Activated T-helper 17 cell treated with anti-CD3 and anti-CD28 coated beads, Interleukin-2, amount 50 U/mL, for 72 hours (primary cell): ENCODE data around the gene APBB1. TPM values are rescaled to one million over a fixed set of nuclear protein-coding genes. Genes with fewer than 3 reads are reported as not detected.
A peak's percentile ranks its signal among the peaks of the same experiment; 100 is the strongest.

Experiments
- ATAC-seq: fragments of 150-1000 bp; cut with Tn5 transposase; replicated peaks from 2 replicates; pipeline ENCODE4 v1.10.0; 2021; ENCODE audit warnings: mild to moderate bottlenecking, moderate library complexity
- H3K27ac Mint-ChIP-seq: one replicate; pipeline ENCODE4 v1.8.0; 2022; ENCODE audit warnings: mixed read lengths
- H3K27me3 Mint-ChIP-seq: one replicate; pipeline ENCODE4 v1.8.0; 2022; ENCODE audit warnings: mixed read lengths
- H3K36me3 Mint-ChIP-seq: one replicate; pipeline ENCODE4 v1.8.0; 2022; ENCODE audit warnings: low read depth, mild to moderate bottlenecking, mixed read lengths
- H3K4me1 Mint-ChIP-seq: one replicate; pipeline ENCODE4 v1.8.0; 2022; ENCODE audit warnings: mixed read lengths
- H3K4me3 Mint-ChIP-seq: one replicate; pipeline ENCODE4 v1.8.0; 2022; ENCODE audit warnings: mild to moderate bottlenecking, mixed read lengths
- H3K9me3 Mint-ChIP-seq: one replicate; pipeline ENCODE4 v1.8.0; 2022; ENCODE audit warnings: mixed read lengths
- total RNA-seq, 2 donors: library from RNA; stranded (reverse); gene quantifications; one replicate each; pipeline ENCODE4 v1.2.3, GENCODE V29; 2022

APBB1 gene
- total RNA-seq = 10 to 100 TPM; 46.1 to 62.5 TPM

DNA sequence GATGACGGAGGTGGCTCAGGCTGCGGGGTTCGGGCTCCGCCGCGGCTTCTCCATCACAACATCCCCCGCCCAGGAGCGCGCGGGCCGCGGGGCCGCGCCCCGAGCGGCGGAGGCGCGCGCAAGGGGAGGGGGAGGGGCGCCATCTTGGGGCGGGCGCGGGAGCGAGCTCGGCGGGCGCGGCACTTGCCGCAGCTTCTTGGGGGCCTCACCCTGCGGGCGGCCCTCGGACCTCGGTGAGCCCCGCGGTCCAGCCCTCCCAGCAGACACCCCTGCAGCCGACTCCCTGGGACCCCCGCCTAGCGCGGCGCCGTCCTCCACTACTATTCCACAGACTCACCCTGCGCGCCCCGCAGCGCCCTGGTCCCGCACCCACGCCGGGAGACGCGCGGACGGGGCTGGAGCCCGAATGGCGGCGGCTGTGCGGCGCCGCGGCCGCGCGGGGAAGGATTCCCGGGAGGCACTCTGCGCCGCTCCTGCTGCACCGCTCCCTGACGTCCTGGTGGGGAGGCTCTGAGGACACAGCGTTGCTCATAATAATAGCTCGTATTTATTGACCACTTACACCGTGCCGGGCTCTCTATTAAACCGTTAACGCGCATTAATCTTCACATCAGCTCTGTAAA lies at the start of gene APBB1:
Gene APBB1 (minus strand): TSS at position 86 of the 623 bp plus-strand sequence. CDS start 7,747 bp downstream, outside the sequence.
- peaks cover 8% of the 10 kb centered on the region for H3K27me3 Mint-ChIP-seq
- H3K9me3 Mint-ChIP-seq = no peaks in the 10 kb centered on the region
- H3K36me3 Mint-ChIP-seq = no peaks in the 10 kb centered on the region
- H3K4me3 Mint-ChIP-seq = peak within 1 kb of the TSS; percentile 80
- peak within 1 kb of the TSS; percentile 72 for H3K27ac Mint-ChIP-seq
- peaks cover 4% of the 10 kb centered on the region for H3K4me1 Mint-ChIP-seq
- ATAC-seq = peak; percentile 54

DNA sequence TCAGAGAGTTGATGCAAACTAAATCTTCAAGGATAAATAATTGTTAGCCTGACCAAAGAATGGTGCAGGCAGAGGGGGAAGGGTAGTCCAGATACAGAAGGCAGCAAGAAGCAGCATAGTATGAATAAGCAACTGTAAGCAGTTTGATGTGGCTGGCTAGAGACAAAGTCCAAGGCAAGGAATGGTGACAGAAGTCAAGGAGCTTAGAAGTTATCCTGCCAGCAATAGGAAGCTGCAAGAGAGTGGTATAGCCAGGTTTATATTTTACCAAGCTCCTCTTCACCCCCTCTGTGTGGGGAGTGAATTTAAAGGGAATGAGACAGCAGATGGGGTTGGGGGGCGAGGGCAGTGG lies 40.2 kb upstream of the APBB1 start:
- no peak overlapping the region for H3K4me3 Mint-ChIP-seq
- no peaks in the 10 kb centered on the region for H3K4me1 Mint-ChIP-seq
- no peaks in the 10 kb centered on the region for H3K27me3 Mint-ChIP-seq
- peaks cover 11% of the 10 kb centered on the region for H3K36me3 Mint-ChIP-seq
- H3K9me3 Mint-ChIP-seq = no peaks in the 10 kb centered on the region
- no peak for ATAC-seq
- H3K27ac Mint-ChIP-seq = no peak overlapping the region

DNA sequence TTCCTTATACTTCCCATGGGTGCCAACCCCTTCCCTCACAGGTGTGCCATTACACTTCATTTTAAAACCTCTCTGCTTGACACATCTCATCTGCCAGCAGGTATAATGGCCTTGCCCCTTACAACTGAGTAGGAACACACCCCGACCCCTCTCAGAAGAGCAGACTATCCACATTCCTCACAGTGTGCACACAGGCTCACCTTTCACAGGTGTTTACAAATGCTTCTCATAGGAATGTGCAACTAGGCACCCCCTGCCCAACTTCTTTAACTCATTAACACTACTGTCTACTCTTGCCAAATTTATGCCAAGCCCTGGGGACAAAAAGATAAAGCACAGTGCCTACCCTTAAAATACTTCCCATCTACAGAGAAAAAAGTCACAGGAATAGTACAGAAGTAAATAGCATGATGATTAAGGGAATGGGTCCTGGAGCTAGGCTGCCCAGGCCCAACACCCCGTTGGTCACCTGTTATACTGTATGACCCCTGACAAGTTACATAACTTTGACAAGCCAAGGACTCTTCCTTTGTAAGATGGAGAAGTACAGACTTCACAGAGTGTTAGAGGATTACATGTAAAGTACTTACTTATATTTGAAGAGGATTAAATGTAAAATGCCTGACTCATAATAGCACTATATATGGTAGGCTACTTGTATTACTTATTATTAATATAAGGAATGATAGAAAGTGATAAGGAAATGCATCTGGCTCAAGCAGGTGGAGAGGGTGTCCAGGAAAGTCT lies 39.6 kb upstream of the APBB1 start:
- Mint-ChIP-seq H3K4me3 (no peak overlapping the region), H3K27ac (no peak overlapping the region), H3K27me3 (no peaks in the 10 kb centered on the region), H3K9me3 (no peaks in the 10 kb centered on the region), H3K4me1 (no peaks in the 10 kb centered on the region), H3K36me3 (peaks cover 11% of the 10 kb centered on the region)
- ATAC-seq = no peak

DNA sequence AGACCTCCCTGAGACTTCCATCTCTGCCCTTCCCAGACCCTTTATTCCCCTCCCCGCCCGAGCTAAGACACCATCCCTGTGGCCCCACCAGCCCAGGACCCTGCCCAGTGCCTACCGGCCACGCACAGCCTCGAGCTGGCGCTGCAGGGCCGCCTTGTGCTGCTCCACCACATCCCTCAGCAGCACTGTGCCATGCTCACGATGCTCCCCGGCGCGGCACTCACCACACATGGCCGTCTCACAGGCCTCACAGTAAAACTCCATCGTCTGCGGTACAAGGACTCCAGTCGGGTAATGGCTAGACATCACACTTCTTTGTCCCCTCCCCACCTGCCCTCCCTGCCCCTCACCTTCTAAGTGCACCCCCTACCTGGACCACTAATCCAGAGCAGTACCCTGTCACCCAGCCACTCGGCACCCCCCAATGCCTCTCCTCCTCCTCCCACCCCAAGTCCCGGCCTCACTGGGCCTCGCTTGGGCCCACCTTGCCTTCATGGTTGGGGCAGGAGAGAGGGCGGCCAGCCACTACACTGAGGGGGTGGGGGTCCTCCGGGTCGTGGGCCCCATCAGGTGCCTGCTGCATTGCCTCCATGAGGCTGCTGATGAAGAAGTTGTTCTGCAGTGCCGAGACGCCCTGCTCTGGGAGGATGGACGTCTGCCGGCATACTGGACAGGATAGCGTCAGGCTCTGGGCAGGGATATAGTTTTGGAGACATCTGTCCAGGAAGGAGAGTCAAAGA lies 38.9 kb upstream of the APBB1 start:
- Mint-ChIP-seq H3K27ac (no peak overlapping the region), H3K9me3 (no peaks in the 10 kb centered on the region), H3K36me3 (peaks cover 11% of the 10 kb centered on the region), H3K4me1 (no peaks in the 10 kb centered on the region), H3K4me3 (no peak overlapping the region), H3K27me3 (no peaks in the 10 kb centered on the region)
- no peak for ATAC-seq

DNA sequence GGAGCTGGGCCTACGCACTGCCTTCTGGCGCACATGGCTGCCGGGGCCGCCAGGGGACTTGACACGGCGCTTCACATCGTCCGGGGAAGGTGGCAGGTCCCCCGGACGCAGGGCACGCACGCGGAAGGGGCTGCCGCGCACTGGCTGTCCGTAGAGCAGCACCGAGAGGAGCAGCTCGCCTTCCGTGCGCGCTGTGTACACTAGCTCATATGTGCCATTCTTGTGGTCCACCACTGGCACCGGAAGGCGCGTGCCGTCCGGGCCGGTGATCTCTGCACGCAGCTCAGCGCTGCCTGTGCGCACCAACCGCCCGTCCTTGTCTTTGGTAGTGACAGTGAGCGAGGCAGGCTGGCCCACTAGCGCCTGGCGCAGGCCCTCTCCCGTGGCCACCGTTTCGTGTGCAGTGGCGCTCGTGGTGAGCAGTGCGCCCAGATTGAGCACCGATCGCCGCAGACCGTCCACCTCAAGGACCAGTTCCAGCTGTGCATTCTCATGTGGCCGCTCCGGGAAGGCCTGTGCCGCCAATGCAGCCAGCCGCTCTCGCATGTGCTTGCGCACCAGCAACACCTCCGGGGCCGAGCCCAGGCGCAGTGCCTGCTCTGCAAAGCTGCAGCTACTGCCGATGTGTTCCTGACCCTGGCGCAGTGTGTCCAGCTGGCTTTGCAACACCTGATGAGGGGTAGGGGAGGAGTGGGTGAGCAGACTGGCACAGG lies 37.6 kb upstream of the APBB1 start:
- Mint-ChIP-seq H3K4me1 (no peaks in the 10 kb centered on the region), H3K27me3 (no peaks in the 10 kb centered on the region), H3K36me3 (peaks cover 11% of the 10 kb centered on the region), H3K4me3 (no peak overlapping the region), H3K9me3 (no peaks in the 10 kb centered on the region), H3K27ac (no peak overlapping the region)
- ATAC-seq = no peak

DNA sequence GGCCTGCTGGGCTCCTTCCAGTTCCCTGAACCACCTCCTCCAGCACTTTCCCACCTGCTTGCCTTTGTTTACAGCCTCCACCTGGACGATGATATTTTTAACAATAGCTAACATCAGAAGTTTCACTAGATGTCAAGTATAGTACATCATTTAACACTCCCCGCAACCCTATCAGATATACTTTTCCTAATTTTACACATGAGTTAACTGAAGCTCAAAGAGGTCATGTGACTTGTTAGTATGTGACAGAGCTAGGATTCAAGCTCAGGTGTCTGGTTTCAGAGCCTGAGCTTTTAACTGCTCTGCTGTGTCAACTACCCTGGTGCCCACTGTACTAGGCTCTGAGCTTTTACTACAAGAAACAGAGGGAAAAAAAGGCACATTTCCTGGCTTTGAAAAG lies 36.2 kb upstream of the APBB1 start:
- no peaks in the 10 kb centered on the region for H3K27me3 Mint-ChIP-seq
- no peak overlapping the region for H3K27ac Mint-ChIP-seq
- peaks cover 11% of the 10 kb centered on the region for H3K36me3 Mint-ChIP-seq
- no peak for ATAC-seq
- no peaks in the 10 kb centered on the region for H3K4me1 Mint-ChIP-seq
- no peaks in the 10 kb centered on the region for H3K9me3 Mint-ChIP-seq
- H3K4me3 Mint-ChIP-seq = no peak overlapping the region

DNA sequence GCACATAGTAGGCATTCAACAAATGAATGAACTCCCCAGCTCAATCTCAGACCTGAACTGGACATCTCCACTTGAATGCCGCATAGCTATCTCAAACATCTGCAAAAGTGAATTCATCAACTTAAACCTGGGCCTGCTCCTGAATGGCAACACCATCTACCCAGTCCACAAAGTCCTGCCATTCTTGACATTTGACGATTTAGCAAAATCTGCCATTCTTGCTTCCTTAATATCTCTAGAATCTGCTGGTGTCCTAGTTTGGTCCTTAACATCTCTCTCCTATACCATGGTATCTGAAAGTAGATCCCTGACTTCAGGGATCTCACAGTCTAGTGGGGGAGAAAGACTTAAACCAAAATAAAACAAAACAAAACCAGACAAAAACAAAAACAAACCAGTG lies 34.3 kb upstream of the APBB1 start:
- peaks cover 11% of the 10 kb centered on the region for H3K36me3 Mint-ChIP-seq
- H3K27ac Mint-ChIP-seq = no peak overlapping the region
- H3K4me3 Mint-ChIP-seq = no peak overlapping the region
- no peaks in the 10 kb centered on the region for H3K4me1 Mint-ChIP-seq
- H3K27me3 Mint-ChIP-seq = no peaks in the 10 kb centered on the region
- H3K9me3 Mint-ChIP-seq = no peaks in the 10 kb centered on the region
- no peak for ATAC-seq

DNA sequence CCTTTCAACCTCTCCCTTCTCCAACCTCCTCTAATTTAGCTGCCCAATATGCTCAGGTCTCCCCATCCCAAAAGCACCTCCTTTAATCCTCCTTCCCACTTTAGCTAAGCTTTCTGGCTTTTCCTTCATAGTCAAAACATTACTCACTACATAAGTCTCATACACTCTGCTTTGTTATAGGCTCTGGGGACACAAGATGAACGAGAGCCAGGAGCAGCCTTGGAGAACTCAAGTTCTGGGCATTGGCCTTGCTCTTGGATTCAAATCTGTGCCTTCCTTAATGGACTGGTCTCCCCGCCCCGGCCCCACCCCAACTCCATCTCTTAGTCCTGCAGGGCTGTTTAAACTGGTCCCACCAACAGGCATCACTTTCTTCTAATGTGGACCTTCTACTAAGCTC lies 33.3 kb upstream of the APBB1 start:
- H3K36me3 Mint-ChIP-seq = peaks cover 11% of the 10 kb centered on the region
- H3K9me3 Mint-ChIP-seq = no peaks in the 10 kb centered on the region
- H3K27ac Mint-ChIP-seq = no peak overlapping the region
- no peak for ATAC-seq
- H3K4me3 Mint-ChIP-seq = no peak overlapping the region
- no peaks in the 10 kb centered on the region for H3K4me1 Mint-ChIP-seq
- no peaks in the 10 kb centered on the region for H3K27me3 Mint-ChIP-seq

DNA sequence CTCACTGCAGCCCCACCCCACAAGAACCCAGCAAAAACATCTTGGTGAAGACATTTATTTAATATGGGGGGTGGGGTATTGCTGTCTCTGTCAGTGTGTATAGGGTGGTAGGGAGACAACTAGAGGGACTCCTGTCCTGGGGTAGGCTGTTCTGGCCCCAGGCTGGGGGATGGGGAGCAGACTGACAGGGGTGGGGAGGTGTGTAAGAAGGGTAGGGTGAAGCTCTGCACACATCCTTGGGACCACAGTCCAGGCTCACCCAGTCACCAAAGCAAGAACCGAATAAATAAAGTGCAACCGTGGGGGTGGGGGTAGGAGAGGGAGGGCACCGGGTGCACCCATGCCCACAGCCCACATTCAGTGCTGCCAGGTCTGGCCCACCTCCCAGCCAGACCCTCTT lies 29.7 kb upstream of the APBB1 start:
- Mint-ChIP-seq H3K9me3 (no peaks in the 10 kb centered on the region), H3K27ac (no peak overlapping the region), H3K27me3 (no peaks in the 10 kb centered on the region), H3K4me3 (no peak overlapping the region), H3K4me1 (no peaks in the 10 kb centered on the region), H3K36me3 (no peaks in the 10 kb centered on the region)
- no peak for ATAC-seq

DNA sequence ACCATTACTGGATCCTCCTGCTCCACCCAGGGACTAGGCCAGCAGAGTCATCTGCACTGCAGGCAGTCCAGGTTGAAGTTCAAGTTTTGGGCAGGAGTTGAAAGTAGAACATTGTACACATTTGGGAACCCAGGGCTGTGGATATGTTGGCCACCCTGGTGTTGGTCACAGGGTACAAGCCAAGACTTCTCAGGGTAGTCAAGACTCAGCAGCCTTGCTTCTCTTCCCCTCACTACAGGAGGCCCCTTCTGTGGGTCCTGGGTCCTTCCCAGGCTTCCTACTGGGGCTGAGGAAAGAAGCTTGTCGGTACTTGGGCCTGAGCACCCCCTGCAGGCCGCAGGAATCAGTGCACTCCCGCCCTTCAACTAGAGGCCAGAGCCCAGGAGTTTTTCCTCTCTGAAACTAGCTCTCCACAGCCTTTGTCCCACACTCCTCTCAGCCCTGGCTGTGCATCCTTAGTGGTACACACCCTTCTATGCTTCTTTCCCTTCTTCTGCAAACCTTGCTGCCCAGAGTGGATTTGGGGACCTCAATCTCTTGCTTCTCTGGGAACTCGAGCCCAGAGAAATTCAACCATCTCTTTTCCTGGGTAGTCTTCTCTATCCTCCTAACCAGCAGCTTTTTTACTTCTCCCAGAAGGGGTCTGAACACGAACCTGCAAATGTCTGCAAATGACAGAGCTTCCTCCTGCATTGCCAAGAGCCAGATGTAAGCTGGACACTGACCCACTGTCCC lies 24.5 kb upstream of the APBB1 start:
- Mint-ChIP-seq H3K27ac (no peak overlapping the region), H3K4me1 (no peaks in the 10 kb centered on the region), H3K4me3 (no peak overlapping the region), H3K9me3 (no peaks in the 10 kb centered on the region), H3K27me3 (no peaks in the 10 kb centered on the region), H3K36me3 (no peaks in the 10 kb centered on the region)
- peak; percentile 85 for ATAC-seq

DNA sequence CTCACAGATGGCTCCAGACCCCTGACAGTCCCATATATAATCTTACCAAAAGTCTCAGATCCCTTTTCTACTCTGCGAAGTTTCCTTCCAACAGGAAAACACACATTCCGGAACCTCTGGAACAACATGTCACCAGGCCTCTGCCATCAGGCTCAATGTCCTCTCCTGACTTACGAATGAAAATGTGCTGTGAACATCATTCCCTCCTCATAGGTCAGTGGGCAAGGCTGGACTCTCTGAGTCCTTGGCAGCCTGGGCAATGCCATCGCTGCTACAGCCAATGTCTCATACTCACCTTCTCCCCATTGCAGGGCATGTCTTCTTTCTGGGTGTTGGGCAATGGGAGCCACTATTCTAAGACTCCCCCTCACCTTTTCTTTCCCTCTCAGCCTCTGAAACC lies 23.5 kb upstream of the APBB1 start:
- no peaks in the 10 kb centered on the region for H3K4me1 Mint-ChIP-seq
- H3K27ac Mint-ChIP-seq = no peak overlapping the region
- no peak overlapping the region for H3K4me3 Mint-ChIP-seq
- no peaks in the 10 kb centered on the region for H3K27me3 Mint-ChIP-seq
- ATAC-seq = no peak
- H3K9me3 Mint-ChIP-seq = no peaks in the 10 kb centered on the region
- no peaks in the 10 kb centered on the region for H3K36me3 Mint-ChIP-seq

DNA sequence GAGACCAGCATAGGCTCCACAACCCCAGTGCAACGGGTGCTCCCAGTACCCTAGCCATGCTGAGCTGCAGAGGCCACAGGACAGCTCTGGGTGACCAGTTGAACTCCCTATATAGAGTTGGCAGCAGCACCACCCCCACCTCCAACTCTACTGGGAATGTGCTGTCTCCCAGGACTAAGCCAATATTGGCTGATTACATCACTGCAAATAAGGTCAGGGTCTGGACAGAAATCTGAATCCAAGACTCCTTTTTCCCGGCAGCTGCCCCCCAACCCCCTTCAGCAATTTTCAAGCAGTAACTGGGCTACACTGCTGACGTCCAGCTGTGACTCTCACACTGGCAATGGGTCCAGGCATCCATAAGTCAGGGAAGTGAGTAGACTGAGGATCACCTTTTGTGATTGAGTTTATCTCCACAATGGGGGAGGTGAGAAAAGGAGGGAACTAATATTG lies 22.0 kb upstream of the APBB1 start, which contains the start of gene HPX:
Gene HPX (minus strand): TSS at position 82 of the 453 bp plus-strand sequence. CDS start 24 bp downstream, at position 58.
- ATAC-seq = no peak
- Mint-ChIP-seq H3K4me1 (no peaks in the 10 kb centered on the region), H3K4me3 (no peak within 1 kb of the TSS), H3K27ac (no peak within 1 kb of the TSS), H3K27me3 (no peaks in the 10 kb centered on the region), H3K9me3 (no peaks in the 10 kb centered on the region), H3K36me3 (no peaks in the 10 kb centered on the region)

DNA sequence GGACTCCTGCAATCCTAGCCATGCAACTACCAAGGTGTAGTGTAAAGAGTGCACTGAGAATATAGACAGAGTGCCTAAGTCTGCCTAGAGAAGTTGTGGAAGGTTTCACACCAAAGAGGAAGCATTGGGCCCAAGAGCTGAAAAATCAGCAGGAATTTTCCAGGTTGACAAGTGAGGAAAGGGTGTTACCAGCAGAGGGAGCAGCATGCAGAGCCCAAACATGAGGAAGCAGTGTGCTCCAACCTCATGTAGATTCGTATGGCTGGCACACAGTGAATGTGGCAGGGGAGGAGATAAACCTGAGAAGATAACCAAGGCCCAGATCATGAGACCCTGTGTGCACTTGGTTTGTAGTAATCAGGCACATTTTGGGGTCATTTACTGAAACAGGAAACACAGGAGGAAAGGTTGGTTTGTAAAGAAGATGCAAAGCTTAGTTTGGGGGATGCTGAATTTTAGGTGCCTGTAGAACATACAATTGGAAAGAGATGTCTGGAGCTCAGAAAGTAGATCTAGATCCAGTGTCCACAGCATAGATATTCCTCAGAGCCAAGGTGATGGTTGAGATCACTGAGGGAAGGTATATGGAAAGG lies 20.2 kb upstream of the APBB1 start:
- no peaks in the 10 kb centered on the region for H3K27me3 Mint-ChIP-seq
- no peak overlapping the region for H3K4me3 Mint-ChIP-seq

More for the DNA sequence above, 20.2 kb upstream of the APBB1 start:
- H3K27ac Mint-ChIP-seq = no peak overlapping the region
- H3K36me3 Mint-ChIP-seq = no peaks in the 10 kb centered on the region
- no peaks in the 10 kb centered on the region for H3K4me1 Mint-ChIP-seq
- ATAC-seq = peak; percentile 66
- no peaks in the 10 kb centered on the region for H3K9me3 Mint-ChIP-seq
